ENCODE results near the gene RPL23.

DNA sequence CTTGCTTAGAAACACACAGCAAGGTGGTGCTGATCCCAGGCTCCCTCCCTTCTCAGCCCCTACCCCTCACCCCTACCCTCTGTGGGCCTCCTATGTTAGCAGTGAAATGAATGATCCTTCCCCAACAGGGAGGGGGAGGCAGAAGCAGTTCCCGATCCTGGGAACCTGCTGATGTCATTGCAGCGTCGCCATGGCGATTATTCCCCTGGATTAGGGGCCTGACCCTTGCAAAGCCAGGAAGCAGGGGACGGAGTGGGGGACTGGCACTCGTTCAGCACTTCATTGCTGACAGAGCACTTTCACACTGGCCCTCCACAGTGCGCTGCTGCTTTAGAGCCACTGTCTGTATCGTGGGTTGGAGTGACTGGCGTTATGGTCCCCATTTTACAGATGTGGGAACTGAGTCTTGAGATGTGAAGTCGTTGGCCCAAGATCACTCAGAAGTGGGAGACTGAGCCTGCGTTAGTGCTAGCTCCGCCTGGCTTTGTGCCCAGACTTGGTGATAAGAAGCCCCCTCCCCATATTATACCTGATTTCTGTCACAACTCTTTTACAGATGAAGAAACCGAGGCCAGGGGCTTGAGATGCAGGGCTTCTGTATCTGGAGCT, 42.9 kb upstream of the RPL23 start:
- TF ChIP-seq, protein P1, sequence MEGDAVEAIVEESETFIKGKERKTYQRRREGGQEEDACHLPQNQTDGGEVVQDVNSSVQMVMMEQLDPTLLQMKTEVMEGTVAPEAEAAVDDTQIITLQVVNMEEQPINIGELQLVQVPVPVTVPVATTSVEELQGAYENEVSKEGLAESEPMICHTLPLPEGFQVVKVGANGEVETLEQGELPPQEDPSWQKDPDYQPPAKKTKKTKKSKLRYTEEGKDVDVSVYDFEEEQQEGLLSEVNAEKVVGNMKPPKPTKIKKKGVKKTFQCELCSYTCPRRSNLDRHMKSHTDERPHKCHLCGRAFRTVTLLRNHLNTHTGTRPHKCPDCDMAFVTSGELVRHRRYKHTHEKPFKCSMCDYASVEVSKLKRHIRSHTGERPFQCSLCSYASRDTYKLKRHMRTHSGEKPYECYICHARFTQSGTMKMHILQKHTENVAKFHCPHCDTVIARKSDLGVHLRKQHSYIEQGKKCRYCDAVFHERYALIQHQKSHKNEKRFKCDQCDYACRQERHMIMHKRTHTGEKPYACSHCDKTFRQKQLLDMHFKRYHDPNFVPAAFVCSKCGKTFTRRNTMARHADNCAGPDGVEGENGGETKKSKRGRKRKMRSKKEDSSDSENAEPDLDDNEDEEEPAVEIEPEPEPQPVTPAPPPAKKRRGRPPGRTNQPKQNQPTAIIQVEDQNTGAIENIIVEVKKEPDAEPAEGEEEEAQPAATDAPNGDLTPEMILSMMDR (IDR thresholded peaks at IDR 0.05; ENCODE audit: insufficient read depth, low read depth, low read length) = no peak
- TF ChIP-seq EZH2 (IDR thresholded peaks at IDR 0.05; ENCODE audit: insufficient read depth, low read length) = no peak
